Right renal cortex interstitium (tissue), 3 donors: ENCODE results near the gene PDIK1L. TPM values are rescaled to one million over a fixed set of nuclear protein-coding genes. Genes with fewer than 3 reads are reported as not detected.

ENCODE experiments used
- DNase-seq, 3 donors: peaks; one replicate each; pipeline ENCODE4 v3.0.0-alpha.2; 2013; ENCODE audit warnings: low read depth in 3 of 3, low spot score in 2 of 3
- polyA plus RNA-seq, 3 donors: library from polyadenylated mRNA; unstranded; fragments of 120-200 nt; gene quantifications; one replicate each; pipeline ENCODE4 v1.2.1, GENCODE V29; 2013; ENCODE audit not compliant: insufficient read length in 3 of 3

PDIK1L gene
- polyA plus RNA-seq, 3 donors = 20.5 to 22.0 (median 20.7) TPM

DNA sequence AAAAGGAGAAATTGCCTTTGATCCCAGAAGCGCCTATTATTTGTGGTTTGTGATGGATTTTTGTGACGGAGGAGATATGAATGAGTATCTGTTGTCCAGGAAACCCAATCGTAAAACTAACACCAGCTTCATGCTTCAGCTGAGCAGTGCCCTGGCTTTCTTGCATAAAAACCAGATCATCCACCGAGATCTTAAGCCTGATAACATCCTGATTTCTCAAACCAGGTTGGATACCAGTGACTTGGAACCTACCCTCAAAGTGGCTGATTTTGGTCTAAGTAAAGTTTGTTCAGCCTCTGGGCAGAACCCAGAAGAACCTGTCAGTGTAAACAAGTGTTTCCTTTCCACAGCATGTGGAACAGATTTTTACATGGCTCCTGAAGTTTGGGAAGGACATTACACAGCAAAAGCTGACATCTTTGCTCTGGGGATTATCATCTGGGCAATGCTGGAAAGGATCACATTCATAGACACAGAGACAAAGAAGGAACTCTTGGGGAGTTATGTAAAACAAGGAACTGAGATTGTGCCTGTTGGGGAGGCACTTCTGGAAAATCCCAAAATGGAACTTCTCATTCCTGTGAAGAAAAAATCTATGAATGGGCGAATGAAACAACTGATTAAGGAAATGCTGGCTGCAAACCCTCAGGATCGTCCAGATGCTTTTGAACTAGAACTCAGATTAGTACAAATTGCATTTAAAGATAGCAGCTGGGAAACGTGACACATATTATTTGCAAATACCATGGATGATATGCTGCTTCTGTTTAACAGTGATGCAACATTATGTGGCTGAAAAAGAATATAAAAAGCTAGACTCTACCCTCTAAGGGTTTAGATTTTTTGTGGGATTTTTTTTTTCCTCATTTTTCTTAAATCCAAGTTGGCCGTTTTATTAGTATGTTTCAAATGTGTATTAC, 10.5 kb downstream of the PDIK1L start:
- no peak for DNase-seq

DNA sequence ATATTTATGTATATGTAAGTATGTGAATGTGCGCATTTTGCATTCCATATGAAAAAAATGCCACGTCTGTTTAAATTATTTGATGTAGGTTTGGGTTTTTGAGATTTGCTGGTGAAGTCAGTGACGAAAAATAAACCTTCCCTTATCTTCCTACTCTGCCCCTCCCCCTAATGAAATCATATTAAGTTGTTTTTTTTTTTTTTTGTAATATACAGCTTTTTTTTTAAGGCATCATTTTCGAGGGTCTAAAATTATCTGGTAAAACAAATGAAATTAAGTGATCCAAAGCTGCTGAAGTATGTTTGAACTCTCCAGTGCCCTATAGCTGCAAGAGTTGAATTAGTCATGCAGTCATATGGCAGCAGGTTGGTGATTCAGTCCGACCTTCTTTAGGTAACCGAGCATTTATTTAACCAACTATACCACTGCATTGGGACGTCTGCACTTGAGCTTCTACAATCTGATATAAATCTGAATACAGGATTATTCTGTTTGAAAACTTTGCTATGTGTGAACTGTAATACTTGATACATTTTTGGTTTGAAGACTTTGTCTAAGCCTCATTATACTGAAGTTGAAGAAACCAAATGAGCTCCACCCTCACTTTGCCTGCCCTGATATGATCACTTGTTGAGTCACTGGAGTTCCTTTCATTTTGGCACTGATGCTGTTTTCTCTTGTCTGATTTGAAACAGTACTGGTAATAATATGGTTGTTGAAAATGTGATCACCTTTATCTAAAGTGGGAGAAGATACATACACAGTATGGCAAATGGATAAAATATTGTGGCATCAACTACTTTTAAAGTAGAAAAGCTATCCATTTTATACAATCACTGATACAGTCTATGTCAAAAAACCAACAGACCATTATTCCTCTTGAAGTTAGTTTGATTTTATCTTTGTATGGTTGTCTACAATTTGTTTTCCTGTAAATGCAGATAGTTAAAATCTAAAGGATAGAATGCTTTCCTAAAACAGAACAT, 11.7 kb downstream of the PDIK1L start:
- DNase-seq = no peak

DNA sequence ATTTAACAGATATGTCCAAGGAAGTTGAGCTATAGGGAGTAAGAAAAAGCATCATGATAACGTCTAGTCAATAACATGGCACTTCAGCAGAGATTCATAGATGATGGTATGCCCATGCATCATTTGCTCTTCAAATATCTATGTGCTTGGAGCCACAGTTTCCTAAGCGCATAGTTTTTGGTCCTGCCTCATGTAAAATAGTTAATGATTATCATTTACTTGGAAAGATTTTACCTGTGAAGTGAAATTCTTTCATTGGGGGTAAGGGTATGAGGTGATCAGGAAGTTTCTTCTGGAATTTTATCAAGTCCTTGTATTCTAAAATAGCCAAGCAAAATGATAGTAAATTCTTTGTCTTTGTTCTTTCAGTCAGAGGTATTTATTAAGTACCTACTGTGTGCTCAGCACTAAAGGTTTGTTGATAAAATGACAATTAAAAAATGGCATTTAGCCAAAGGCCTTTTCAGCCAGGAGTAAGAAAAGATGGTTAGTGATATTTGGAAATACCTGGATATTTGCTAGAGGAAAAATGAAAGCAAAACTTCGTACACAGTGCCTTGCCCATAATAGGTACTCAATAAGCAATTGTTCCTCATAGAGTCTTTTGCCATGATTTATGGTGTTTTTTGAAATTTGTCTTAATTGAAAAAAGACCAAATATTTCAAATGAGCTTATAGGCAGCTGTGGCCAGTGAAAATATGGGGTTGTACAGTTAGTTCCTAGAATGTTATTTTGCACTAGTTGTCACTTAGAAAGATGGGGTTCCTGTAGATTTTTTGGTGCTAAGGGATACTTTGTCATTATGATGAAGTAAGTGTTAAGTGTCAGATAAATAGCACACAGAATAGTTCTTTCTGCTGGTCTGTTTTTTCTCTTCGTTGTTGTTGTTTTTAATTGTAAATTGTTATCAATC, 13.1 kb downstream of the PDIK1L start:
- DNase-seq = no peak

DNA sequence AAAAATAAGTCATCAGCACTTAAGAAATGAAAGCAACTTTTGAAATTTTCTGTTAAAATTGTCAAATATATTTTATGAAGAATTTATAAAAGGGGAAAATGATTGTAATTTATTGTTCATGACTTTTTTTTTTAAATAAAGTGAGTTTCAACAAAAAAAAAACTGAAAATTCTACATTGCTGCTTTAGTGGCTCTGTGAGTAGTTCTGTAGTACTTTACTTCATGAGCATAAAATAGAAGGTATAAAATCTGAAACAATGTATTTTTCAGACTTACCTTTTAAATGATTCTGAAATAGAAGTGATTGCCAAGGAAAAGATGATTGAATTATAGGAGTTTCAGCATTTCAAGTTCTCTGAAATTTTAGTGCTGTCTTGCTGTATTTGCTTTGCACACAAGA, 13.8 kb downstream of the PDIK1L start:
- DNase-seq = no peak

DNA sequence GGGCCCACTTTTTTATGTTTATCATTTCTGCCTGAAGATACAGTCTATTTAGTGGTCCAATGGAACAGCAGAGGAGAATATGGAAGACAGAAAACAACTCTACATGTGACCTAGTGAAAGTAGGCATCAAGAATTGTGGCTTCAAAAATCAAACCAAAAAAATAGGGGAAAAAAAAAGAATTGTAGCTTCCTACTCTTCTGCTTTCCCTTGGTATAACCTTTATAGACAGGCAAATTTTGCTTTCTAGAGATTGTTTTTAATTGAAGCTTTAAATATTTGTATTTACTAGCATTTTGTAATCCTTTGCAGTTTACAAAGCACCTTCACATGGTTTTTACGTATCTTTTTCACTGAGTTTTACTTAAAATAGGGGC, 14.3 kb downstream of the PDIK1L start:
- no peak for DNase-seq

DNA sequence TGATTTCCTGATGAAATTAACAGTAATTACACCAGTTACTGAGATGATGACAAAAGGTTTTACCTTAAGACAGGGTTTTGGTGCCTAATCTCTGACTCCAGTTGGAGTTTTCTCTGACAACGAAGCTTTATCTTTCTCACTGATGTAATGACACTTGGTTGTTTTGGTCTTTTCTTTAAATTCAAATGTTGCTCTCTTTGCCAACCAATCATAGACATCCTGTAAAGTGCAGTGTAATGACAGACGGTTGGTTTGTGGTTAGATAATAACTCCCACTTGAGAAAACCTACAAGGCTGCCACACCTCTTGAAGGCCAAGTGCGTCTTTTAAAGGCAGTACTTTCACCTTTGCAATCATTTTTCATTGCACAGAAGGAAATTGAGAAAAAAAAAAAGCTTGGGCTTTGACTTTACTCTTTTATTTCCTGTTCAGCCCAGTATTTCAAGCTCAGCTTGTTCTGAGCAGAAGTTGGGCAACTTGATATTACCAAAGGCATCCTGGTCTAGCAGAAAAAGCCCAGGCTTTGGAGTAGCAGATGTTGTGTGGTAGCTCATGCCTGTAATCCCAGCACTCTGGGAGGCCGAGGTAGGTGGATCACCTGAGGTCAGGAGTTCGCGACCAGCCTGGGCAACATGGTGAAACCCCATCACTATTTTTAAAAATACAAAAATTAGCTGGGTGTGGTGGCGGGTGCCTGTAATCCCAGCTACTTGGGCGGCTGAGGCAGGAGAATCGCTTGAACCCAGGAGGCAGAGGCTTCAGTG, 14.9 kb downstream of the PDIK1L start:
- DNase-seq = no peak

DNA sequence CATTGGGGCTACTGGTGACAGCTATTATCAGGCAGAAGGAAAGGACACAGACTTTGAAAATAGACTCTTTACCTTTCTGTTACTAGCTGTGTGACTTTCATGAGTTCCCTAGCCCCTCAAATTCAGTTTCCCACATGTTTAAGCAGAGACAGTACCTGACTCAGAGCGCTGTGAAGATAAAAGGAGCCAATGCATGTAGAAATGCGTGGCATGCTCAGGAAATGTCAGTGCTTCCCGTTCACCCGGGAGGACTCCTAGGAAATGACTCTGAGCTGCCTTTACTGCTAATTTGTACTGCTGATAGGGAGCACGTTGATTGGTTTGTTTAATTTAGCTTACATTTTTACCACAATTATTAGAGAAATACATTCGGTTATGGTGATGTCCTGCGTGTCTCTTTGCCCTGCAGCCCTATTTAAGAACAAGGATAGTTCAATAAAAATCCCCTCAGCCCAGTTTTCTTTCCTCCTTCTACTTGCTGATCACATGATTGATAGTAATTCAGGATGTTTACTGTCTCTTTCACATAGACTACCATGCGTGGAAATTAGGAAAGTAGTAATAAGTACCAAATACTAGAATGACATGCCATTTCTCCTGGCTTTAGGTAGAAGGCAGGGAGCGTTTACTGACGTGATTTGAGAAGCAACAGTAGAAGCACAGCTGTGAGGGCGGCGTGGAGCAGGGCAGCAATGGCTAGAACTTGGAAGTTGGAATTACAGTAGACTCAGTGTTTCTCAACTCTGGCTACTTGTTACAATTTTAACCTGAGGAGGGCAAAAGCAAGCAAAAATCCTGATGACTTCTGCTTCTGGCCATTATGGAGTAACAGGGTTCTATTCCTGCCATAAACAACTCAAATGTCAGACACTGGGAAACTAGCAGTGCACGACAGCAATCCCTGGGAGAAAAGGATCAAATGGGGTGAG, 15.9 kb downstream of the PDIK1L start:
- no peak for DNase-seq

DNA sequence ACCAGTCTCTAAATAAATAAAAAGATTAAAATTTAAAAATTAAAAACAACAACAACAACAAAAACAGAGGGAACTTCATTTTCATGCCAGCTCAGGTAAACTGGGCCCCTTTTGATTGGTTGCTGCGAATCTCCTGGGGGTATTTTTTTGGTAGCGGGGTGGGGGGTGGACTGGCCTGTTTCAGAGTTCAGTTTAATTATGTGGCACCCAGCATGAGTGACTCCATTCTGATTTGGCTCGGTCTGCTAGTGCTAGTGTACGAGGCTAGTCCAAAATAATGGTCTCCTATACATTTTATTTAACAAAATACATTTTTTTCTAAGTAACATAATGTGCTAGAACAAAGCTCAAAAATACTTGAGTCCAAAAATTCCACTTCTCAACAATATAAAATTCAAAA, 18.2 kb downstream of the PDIK1L start:
- no peak for DNase-seq

DNA sequence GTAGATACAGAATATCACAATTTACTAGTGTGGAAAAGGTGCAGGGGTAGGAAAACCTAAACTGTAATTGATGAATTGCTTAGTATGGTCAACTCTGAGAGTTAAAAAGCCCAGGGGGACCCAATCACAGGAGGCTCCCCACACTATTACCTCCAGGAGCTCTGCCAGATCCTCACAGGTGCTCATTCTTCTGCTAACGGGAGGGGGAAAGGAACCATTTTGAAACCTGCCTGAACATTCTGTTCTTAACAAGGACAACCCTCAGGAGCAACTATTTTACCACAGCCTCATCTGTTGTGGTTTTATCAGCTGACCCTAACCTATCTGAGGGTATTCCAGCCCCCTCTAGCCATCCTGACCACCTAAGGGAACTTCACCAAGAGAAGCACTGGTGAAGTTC, 19.1 kb downstream of the PDIK1L start:
- no peak for DNase-seq

DNA sequence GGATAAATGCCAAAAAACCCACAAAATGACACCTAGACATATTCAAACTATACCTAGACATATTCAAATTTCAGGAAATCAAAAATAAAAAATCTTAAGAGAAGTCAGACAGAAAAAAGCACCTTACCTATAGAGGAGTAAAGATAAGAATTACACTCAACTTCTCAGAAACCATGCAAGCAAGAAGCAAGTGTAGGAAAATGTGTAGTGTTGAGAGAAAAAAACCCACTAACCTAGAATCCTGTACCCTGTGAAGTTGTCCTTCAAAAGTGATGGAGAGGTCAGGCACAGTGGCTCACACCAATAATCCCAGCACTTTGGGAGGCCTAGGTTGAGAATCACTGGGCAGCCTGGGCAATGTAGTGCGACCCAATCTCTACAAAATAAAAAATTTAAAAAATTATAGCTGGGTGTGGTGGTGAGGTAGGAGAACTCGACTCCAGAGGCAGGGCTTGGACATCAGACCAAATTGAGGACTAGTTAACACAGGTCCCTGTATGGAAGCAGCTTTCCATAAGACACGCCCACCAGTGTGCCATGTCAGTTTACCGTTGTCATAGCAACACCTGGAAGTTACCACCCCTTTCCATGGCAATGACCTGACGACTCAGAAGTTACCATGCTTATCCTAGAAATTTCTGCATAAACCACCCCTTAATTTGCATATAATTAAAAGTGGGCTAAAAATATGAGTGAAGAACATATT, 20.7 kb downstream of the PDIK1L start:
- no peak for DNase-seq

DNA sequence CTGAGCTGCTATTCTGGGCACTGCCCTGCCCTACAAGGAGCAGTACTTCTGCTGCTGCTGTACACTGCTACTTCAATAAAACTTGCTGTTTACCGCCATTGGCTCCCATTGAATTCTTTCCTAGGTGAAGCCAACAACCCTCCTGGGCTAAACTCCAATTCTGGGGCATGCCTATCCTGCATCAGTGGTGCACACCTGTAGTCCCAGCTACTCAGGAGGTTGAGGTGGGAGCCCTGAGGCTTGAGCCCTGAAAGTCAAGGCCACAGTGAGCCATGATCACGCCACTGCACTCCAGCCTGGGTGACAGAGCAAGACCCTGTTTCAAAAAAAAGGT, 21.2 kb downstream of the PDIK1L start:
- DNase-seq = no peak

DNA sequence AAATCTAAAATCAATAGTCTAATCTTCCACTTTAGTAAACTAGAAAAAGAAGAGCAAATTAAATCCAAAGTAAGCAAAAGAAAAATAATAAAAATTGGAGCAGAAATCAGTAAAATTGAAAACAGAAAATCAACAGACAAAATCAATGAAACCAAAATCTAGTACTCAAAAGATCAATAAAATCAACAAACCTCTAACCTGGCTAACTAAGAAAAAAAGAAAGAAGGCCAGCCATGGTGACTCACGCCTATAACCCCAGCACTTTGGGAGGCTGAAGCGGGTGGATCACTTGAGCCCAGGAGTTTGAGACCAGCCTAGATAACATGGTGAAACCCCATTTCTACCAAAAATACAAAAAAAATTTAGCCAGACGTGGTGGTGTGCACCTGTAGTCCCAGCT, 22.8 kb downstream of the PDIK1L start:
- no peak for DNase-seq

DNA sequence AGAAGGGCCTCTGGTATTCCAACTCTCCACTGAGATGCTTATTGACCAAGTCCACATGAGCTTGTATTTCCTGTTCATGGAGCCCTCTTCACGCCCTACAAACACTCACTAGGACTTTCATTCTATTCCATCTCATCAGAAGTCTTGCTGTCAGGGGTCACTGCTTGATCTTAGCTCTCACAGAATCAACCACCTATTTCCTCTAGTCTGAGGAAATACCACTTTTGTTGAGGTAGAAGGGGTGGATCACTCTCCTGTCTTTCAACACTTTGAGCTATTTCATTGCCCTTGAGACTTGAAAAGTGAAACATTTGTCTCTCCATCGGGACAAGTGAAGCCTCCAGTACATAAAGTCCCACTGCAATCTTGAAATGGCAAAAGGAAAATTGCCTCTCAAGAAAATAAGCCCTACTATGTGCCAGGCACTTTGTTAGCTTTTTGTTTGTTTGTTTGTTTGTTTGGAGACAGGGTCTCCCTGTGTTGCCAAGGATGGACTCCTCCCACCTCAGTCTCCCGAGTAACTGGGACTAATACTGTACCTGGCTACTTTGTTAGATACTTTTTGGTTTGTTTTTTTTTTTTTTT, 27.4 kb downstream of the PDIK1L start:
- no peak for DNase-seq

DNA sequence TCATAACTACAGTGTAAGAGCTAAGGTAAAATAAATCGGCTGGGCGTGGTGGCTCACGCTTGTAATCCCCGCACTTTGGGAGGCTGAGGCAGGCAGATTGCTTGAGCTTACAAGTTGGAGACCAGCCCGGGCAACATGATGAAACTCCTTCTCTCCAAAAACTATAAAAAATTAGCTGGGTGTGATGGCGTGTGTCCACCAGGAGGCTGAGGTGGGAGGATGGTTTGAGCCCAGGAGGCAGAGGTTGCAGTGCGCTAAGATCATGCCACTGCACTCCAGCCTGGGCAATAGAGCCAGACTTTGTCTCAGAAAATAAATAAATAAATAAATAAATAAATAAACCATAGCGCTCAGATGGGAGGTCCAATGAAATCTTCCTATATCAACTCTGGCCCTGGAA, 30.5 kb downstream of the PDIK1L start:
- DNase-seq = no peak

DNA sequence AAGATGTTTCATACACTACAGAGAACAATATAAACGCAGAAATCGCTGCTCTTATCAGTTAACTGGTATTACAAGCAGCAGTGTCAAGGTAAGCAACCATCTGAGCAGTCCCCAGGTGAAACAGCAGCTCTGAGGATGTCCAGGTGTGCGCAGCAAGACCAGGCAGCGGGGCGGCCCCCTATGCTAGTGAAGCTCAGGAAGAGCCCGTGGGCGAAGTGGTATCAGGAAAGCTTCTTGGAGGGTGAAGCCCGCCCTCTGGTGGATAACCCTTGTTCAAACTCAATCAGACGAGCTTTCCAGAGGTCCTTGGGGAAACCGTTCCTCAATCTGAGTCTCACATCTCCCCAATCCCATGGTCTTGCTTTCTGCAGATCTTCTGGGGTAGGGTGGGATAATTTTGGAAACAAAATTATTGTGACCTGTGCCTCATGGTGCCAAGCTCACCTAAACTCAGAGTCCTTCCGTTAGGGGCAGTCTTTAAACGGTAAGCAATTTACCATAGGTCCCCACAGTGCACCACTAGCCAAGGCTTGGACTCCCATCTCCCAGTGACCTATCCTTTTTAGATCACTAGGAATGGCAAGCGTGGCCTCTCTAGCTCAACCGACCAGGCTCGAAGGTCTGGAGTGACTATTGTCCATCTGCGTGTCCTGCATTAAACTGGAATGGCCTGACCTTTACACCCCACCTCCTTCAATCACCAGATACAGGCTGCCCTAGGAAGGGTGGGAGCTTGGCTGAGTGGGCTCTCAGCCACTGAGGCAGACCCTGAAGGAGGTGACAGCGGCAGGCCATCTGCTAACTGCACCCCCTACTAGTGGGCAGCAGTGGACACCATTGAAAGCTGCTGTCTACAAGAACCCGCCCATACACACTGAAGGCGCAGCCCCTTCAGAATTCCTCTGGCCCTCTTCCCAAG, 33.7 kb downstream of the PDIK1L start:
- DNase-seq = peak in 1 of 3 donors; percentile 64

DNA sequence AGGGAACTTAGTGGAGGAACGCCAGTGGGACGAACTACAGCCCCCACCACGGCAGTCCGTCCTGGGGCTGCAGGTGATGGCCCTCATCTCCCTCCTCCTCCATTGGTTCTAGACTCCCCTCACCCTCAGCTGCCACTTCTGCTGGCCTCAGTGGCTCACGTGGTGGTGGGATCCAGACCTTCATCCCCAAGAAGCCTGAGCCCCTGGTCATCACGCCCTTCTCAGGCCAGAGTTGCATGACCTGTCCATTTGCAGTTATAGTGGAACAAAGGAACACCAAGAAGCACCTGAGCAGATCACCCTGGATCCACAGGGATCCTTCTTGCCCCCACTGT, 34.3 kb downstream of the PDIK1L start:
- DNase-seq = no peak

DNA sequence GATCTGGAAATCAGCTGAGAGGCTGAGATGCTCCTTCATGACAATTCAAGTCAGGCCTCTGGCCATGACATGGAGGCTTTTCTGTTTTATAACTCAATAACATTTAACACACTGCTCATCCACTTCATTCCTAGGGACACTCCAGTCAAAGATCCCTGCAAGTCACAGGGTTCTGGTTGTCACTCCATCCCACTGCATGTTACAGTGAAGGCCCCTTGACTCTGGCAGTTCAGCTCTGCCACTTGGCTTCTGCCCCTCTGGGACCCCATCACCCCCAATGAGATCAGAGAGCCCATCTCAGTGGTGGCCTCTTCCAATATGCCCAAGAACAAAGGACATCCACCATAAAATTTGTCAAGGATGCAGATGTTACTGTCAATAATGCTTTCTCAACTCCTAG, 37.3 kb downstream of the PDIK1L start:
- DNase-seq = no peak
